Spleen (tissue), 7 donors: Measurements from ENCODE around the gene MMP11.

ENCODE experiments used
- POLR2A ChIP-seq, 3 donors: fragments of 450-650 bp; IDR thresholded peaks; one replicate each; pipeline ENCODE4 v1.5.1; 2017; ENCODE audit warnings: antibody characterized with exemption in 3 of 3, mild to moderate bottlenecking in 1 of 3
- TF ChIP-seq, protein P1 (sequence below), 11 experiments: fragments of 200-600 bp in 7 of 11; fragments of 450-650 bp in 4 of 11; sonication (generic) in 4 of 11; IDR thresholded peaks in 8 of 11; conservative IDR thresholded peaks in 3 of 11; 1 replicate in 7 of 11; 2 replicates in 4 of 11; pipeline versions ENCODE4 v1.4.0 to v1.8.0; 2016 to 2021; ENCODE audit warnings: antibody characterized with exemption in 11 of 11, inconsistent platforms in 4 of 11, mild to moderate bottlenecking in 1 of 11
- donor health status: DM: no; HTN: no; CAD: no; lungs with moderate emphysema.
- donor health status: DM: no; HTN: no; CAD: no.
- donor health status: DM: no; HTN: no; CAD: no.

GRCh38 chr22:23767303-23767672 lies 5.4 kb upstream of the MMP11 start:
- TF ChIP-seq, protein P1, sequence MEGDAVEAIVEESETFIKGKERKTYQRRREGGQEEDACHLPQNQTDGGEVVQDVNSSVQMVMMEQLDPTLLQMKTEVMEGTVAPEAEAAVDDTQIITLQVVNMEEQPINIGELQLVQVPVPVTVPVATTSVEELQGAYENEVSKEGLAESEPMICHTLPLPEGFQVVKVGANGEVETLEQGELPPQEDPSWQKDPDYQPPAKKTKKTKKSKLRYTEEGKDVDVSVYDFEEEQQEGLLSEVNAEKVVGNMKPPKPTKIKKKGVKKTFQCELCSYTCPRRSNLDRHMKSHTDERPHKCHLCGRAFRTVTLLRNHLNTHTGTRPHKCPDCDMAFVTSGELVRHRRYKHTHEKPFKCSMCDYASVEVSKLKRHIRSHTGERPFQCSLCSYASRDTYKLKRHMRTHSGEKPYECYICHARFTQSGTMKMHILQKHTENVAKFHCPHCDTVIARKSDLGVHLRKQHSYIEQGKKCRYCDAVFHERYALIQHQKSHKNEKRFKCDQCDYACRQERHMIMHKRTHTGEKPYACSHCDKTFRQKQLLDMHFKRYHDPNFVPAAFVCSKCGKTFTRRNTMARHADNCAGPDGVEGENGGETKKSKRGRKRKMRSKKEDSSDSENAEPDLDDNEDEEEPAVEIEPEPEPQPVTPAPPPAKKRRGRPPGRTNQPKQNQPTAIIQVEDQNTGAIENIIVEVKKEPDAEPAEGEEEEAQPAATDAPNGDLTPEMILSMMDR (IDR thresholded peaks at IDR 0.05 in 8 of 11, conservative IDR thresholded peaks at IDR 0.05 in 3 of 11) = no peak
- no peak for TF ChIP-seq POLR2A (IDR thresholded peaks at IDR 0.05)
